IMR-90 (cell line): ENCODE data around the gene AXDND1.

Experiments used
- BHLHE40 ChIP-seq: fragments of 150-350 bp; IDR thresholded peaks from 2 replicates; pipeline ENCODE4 v1.6.1; 2016; ENCODE audit warnings: mild to moderate bottlenecking, low read depth, low read length
- CEBPB ChIP-seq: IDR thresholded peaks from 2 replicates; pipeline ENCODE4 v1.6.1; 2012; ENCODE audit warnings: low read depth, low read length, improper control_type of control experiment
- FOS ChIP-seq: fragments of 150-350 bp; IDR thresholded peaks from 2 replicates; pipeline ENCODE4 v1.6.1; 2016; ENCODE audit warnings: low read depth, low read length
- MAFK ChIP-seq: IDR thresholded peaks from 2 replicates; pipeline ENCODE4 v1.6.1; 2012; ENCODE audit warnings: low read depth, low read length, improper control_type of control experiment
- MAZ ChIP-seq: IDR thresholded peaks from 2 replicates; pipeline ENCODE4 v1.6.1; 2012; ENCODE audit warnings: low read depth, mild to moderate bottlenecking, low read length, improper control_type of control experiment, moderate library complexity, borderline replicate concordance
- MXI1 ChIP-seq: IDR thresholded peaks from 2 replicates; pipeline ENCODE4 v1.6.1; 2012; ENCODE audit warnings: low read depth, mild to moderate bottlenecking, low read length, moderate library complexity, borderline replicate concordance
- NFE2L2 ChIP-seq: fragments of 150-350 bp; IDR thresholded peaks from 2 replicates; pipeline ENCODE4 v1.6.1; 2016; ENCODE audit warnings: low read depth, mild to moderate bottlenecking, low read length
- POLR2A ChIP-seq: IDR thresholded peaks from 2 replicates; pipeline ENCODE4 v1.6.1; 2012; ENCODE audit warnings: mild to moderate bottlenecking, low read depth, low read length
- RAD21 ChIP-seq: IDR thresholded peaks from 2 replicates; pipeline ENCODE4 v1.6.1; 2012; ENCODE audit warnings: low read length, improper control_type of control experiment
- RCOR1 ChIP-seq: IDR thresholded peaks from 2 replicates; pipeline ENCODE4 v1.6.1; 2012; ENCODE audit warnings: mild to moderate bottlenecking, low read length, improper control_type of control experiment; ENCODE audit not compliant: insufficient replicate concordance
- RFX5 ChIP-seq: IDR thresholded peaks from 2 replicates; pipeline ENCODE4 v1.8.0; 2012; ENCODE audit warnings: low read depth, mild to moderate bottlenecking, low read length, moderate library complexity
- SMC3 ChIP-seq: fragments of 150-350 bp; IDR thresholded peaks from 2 replicates; pipeline ENCODE4 v1.6.1; 2016; ENCODE audit warnings: low read depth, mild to moderate bottlenecking, antibody characterized with exemption, low read length, moderate library complexity
- TF ChIP-seq, protein P1 (sequence below): conservative IDR thresholded peaks from 2 replicates; pipeline ENCODE4 v1.5.1; 2012; ENCODE audit warnings: mild to moderate bottlenecking, low read depth, low read length, improper control_type of control experiment
- TF ChIP-seq, protein P2 (sequence below): fragments of 150-350 bp; IDR thresholded peaks from 2 replicates; pipeline ENCODE4 v1.6.1; 2017; ENCODE audit warnings: mild to moderate bottlenecking, antibody characterized with exemption, low read length, low read depth

DNA sequence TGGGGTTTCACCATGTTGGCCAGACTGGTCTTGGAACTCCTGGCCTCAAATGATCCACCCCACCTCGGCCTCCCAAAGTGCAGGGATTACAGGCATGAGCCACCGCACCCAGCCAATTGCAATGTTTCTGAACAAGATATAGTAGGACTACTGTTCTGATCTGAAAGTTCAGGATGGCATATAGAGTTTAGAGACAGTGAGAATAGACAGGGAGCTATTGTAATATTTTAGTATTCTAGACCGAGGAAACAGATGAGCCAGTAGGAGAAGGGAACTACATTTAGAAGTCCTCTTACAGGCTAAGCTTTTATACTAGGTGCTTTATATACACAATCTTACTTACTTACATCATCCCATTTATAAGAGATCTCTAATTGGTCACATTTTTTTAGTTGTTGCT is 39.0 kb upstream of the AXDND1 start:
- TF ChIP-seq FOS (no peak), NFE2L2 (no peak), RAD21 (no peak), CEBPB (no peak), MAFK (no peak), POLR2A (no peak), RFX5 (no peak), SMC3 (no peak), MXI1 (no peak), BHLHE40 (no peak), RCOR1 (no peak), MAZ (no peak)
- TF ChIP-seq, protein P1, sequence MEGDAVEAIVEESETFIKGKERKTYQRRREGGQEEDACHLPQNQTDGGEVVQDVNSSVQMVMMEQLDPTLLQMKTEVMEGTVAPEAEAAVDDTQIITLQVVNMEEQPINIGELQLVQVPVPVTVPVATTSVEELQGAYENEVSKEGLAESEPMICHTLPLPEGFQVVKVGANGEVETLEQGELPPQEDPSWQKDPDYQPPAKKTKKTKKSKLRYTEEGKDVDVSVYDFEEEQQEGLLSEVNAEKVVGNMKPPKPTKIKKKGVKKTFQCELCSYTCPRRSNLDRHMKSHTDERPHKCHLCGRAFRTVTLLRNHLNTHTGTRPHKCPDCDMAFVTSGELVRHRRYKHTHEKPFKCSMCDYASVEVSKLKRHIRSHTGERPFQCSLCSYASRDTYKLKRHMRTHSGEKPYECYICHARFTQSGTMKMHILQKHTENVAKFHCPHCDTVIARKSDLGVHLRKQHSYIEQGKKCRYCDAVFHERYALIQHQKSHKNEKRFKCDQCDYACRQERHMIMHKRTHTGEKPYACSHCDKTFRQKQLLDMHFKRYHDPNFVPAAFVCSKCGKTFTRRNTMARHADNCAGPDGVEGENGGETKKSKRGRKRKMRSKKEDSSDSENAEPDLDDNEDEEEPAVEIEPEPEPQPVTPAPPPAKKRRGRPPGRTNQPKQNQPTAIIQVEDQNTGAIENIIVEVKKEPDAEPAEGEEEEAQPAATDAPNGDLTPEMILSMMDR = no peak
- TF ChIP-seq, protein P2, sequence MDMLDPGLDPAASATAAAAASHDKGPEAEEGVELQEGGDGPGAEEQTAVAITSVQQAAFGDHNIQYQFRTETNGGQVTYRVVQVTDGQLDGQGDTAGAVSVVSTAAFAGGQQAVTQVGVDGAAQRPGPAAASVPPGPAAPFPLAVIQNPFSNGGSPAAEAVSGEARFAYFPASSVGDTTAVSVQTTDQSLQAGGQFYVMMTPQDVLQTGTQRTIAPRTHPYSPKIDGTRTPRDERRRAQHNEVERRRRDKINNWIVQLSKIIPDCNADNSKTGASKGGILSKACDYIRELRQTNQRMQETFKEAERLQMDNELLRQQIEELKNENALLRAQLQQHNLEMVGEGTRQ = no peak
